ENCODE measurements around the gene LAMP5.

DNA sequence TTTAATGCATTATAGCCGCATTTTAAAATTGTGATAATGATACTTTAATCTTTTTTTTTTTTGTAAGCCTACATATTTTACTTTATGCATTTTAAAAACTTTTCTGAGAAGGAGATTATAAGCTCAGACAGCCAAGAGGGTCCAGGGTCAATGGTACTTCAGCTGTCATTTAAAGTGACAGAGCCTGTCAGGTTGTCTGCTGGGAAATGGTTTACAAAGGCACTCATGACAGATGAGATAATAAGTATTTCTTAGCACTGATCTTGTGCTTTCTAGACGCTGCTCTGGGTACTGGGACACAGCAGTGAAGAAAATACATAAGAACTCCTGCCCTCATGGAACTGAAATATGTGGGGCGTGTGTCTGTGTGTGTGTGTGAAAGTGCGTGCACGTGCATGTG is 19.6 kb downstream of the LAMP5 start:
- TF ChIP-seq, protein P1, sequence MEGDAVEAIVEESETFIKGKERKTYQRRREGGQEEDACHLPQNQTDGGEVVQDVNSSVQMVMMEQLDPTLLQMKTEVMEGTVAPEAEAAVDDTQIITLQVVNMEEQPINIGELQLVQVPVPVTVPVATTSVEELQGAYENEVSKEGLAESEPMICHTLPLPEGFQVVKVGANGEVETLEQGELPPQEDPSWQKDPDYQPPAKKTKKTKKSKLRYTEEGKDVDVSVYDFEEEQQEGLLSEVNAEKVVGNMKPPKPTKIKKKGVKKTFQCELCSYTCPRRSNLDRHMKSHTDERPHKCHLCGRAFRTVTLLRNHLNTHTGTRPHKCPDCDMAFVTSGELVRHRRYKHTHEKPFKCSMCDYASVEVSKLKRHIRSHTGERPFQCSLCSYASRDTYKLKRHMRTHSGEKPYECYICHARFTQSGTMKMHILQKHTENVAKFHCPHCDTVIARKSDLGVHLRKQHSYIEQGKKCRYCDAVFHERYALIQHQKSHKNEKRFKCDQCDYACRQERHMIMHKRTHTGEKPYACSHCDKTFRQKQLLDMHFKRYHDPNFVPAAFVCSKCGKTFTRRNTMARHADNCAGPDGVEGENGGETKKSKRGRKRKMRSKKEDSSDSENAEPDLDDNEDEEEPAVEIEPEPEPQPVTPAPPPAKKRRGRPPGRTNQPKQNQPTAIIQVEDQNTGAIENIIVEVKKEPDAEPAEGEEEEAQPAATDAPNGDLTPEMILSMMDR (conservative IDR thresholded peaks at IDR 0.05; ENCODE audit: low read length): no peak
- TF ChIP-seq EZH2phosphoT487 (IDR thresholded peaks at IDR 0.05; ENCODE audit: borderline replicate concordance): no peak
